Tibial nerve (tissue), 4 donors: Measurements from ENCODE around the gene CDC42BPG.

Experiments used
- CTCF ChIP-seq, 5 experiments: fragments of 200-600 bp in 3 of 5; fragments of 450-650 bp in 2 of 5; sonication (generic) in 3 of 5; IDR thresholded peaks; one replicate each; pipeline ENCODE4 v1.5.1; 2016 to 2019; ENCODE audit warnings: antibody characterized with exemption in 5 of 5, mild to moderate bottlenecking in 3 of 5, moderate library complexity in 2 of 5
- EP300 ChIP-seq, 2 donors: sonication (generic); formaldehyde crosslinking; IDR thresholded peaks; one replicate each; pipeline ENCODE4 v1.6.1; 2017; ENCODE audit warnings: antibody characterized with exemption in 2 of 2, mild to moderate bottlenecking in 1 of 2
- POLR2A ChIP-seq, 2 donors: fragments of 450-650 bp; IDR thresholded peaks; one replicate each; pipeline ENCODE4 v1.6.1; 2017; ENCODE audit warnings: antibody characterized with exemption in 2 of 2, mild to moderate bottlenecking in 2 of 2, moderate library complexity in 2 of 2

DNA sequence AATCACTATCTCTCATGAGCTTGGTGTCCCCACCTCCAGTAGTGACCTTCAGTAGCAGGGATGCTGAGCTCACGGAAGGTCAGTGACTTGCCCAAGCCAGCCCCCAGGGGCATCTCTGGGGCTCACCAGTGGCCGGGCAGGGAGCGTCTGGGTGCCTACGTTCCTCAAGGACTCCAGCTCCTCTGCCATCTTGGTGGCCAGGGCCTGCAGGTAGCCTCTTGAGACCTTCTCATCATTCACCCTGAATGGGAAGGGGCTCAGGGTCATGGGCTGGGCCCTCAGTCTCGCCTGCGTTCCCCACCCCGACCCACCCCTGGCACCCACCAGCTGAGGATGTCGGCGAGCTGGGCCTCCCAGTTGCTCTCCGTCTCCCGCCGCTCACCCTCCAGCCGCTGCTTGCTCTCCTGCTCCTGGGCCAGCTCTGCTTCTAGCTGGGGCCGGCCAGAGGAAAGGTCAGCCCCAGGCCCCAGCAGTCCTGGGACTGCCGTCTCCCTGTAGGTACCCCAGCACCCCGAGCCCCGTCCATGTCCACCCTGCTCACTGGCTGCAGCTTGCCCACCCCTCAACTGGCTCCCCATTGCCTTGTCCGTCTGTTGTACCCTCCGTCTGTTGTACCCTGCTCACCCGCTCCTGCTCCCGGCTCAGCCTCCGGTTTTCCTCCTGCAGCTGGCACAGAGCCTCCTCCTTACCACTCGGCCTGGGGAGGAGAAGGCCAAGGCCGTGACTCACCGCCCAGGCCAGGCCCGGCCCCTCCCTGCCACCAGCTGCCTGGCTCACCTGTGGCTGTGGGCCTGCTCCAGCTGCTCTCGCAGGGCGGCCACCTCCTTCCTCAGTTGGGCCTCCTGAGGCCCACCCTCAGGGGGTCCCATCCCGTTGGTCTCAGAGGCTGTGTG is 9.5 kb downstream of the CDC42BPG start:
- no peak for TF ChIP-seq CTCF (IDR thresholded peaks at IDR 0.05)
- no peak for TF ChIP-seq POLR2A (IDR thresholded peaks at IDR 0.05)
- no peak for TF ChIP-seq EP300 (IDR thresholded peaks at IDR 0.05)
